Osteoblast (primary cell): ENCODE measurements around the gene ADAMTS10. TPM values are rescaled to one million over a fixed set of nuclear protein-coding genes. Genes with fewer than 3 reads are reported as not detected.
"Not testable (repeated sequence)": the region's sequence is repeated elsewhere in the genome, so short reads cannot be mapped to it uniquely, and the experiment has no call there.

ENCODE experiments used
- DNase-seq: peaks from one replicate; pipeline ENCODE4 v3.0.0; 2011; ENCODE audit warnings: low spot score, mixed read lengths; ENCODE audit not compliant: insufficient read length; ENCODE audit errors: missing footprints
- H2AFZ ChIP-seq: 2 replicates; pipeline ENCODE4 v1.6.0; 2011; ENCODE audit warnings: mild to moderate bottlenecking, low read length
- H3K27ac ChIP-seq: 2 replicates; pipeline ENCODE4 v1.5.1; 2011; ENCODE audit warnings: mild to moderate bottlenecking, low read depth, low read length, moderate library complexity
- H3K27me3 ChIP-seq: 2 replicates; pipeline ENCODE4 v1.6.0; 2012; ENCODE audit warnings: mild to moderate bottlenecking, control low read depth, inconsistent platforms, low read length, moderate library complexity; ENCODE audit not compliant: insufficient read depth
- H3K36me3 ChIP-seq: 2 replicates; pipeline ENCODE4 v1.5.1; 2011; ENCODE audit warnings: mild to moderate bottlenecking, low read length, control low read depth, moderate library complexity; ENCODE audit not compliant: insufficient read depth
- H3K4me1 ChIP-seq: 2 replicates; pipeline ENCODE4 v1.5.1; 2011; ENCODE audit warnings: mild to moderate bottlenecking, low read length, control low read depth, moderate library complexity; ENCODE audit not compliant: insufficient read depth
- H3K4me2 ChIP-seq: 2 replicates; pipeline ENCODE4 v1.6.0; 2011; ENCODE audit warnings: mild to moderate bottlenecking, low read length; ENCODE audit not compliant: insufficient read depth
- H3K4me3 ChIP-seq: fragments of 200-600 bp; sonication (generic); 3 replicates; pipeline ENCODE4 v1.5.1; 2012; ENCODE audit warnings: mild to moderate bottlenecking, low read length, inconsistent platforms; ENCODE audit not compliant: insufficient read depth
- H3K79me2 ChIP-seq: 2 replicates; pipeline ENCODE4 v1.6.0; 2012; ENCODE audit warnings: mild to moderate bottlenecking, low read length, control low read depth, inconsistent platforms; ENCODE audit not compliant: insufficient read depth
- H3K9me3 ChIP-seq: 2 replicates; pipeline ENCODE4 v1.5.1; 2011; ENCODE audit warnings: low read depth, low read length, control low read depth
- H4K20me1 ChIP-seq: 2 replicates; pipeline ENCODE4 v1.6.0; 2012; ENCODE audit warnings: mild to moderate bottlenecking, low read length, control low read depth; ENCODE audit not compliant: insufficient read depth
- total RNA-seq: library from RNA; depleted of rRNA; stranded (reverse); fragments of >200 nt; gene quantifications from 2 replicates; pipeline ENCODE4 v1.2.3, GENCODE V29; 2012
- TF ChIP-seq, protein P1 (sequence below): IDR thresholded peaks from 2 replicates; pipeline ENCODE4 v1.5.1; 2011; ENCODE audit warnings: mild to moderate bottlenecking, low read depth, low read length, moderate library complexity; ENCODE audit errors: extremely low read depth

ADAMTS10 gene
- total RNA-seq, 1 donor = 49.6 TPM

DNA sequence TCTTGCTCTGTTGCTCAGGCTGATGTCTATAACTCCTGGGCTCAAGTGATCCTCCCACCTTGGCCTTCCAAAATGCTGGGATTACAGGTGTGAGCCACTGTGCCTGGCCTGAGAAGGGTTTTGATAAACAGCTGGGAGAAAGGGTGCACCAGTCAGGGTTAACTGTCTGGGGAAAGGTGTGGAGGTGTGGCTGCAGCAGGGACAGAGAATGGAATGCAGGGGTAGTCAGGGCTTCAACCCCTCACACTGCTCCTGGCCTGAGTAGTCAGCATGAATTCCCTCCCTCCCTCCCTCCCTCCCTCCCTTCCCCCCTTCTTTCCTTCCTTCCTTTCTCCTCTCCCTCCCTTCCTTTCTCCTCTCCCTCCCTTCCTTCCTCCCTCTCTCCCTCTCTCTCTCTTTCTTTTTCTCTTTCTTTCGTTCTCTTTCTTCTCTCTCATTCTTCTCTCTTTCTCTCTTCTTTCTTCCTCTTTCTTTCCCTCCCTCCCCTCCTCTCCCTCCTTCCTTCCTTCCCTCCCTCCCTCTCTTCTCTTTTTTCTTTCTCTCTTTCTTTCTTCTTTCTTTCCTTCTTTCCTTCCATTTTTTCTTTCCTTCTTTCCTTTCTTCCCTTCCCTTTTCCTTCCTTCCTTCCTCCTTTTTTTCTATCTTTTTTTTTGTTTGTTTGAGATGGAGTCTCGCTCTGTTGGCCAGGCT, 49.3 kb downstream of the ADAMTS10 start:
- Histone ChIP-seq H3K27me3 (no peaks in the 10 kb centered on the region), H3K4me1 (no peaks in the 10 kb centered on the region), H3K4me3 (no peak overlapping the region), H3K4me2 (no peak overlapping the region), H3K27ac (no peak overlapping the region), H3K36me3 (no peaks in the 10 kb centered on the region), H3K79me2 (no peaks in the 10 kb centered on the region), H2AFZ (no peak overlapping the region), H4K20me1 (no peaks in the 10 kb centered on the region), H3K9me3 (no peaks in the 10 kb centered on the region)
- DNase-seq = no peak
- TF ChIP-seq, protein P1, sequence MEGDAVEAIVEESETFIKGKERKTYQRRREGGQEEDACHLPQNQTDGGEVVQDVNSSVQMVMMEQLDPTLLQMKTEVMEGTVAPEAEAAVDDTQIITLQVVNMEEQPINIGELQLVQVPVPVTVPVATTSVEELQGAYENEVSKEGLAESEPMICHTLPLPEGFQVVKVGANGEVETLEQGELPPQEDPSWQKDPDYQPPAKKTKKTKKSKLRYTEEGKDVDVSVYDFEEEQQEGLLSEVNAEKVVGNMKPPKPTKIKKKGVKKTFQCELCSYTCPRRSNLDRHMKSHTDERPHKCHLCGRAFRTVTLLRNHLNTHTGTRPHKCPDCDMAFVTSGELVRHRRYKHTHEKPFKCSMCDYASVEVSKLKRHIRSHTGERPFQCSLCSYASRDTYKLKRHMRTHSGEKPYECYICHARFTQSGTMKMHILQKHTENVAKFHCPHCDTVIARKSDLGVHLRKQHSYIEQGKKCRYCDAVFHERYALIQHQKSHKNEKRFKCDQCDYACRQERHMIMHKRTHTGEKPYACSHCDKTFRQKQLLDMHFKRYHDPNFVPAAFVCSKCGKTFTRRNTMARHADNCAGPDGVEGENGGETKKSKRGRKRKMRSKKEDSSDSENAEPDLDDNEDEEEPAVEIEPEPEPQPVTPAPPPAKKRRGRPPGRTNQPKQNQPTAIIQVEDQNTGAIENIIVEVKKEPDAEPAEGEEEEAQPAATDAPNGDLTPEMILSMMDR = no peak

DNA sequence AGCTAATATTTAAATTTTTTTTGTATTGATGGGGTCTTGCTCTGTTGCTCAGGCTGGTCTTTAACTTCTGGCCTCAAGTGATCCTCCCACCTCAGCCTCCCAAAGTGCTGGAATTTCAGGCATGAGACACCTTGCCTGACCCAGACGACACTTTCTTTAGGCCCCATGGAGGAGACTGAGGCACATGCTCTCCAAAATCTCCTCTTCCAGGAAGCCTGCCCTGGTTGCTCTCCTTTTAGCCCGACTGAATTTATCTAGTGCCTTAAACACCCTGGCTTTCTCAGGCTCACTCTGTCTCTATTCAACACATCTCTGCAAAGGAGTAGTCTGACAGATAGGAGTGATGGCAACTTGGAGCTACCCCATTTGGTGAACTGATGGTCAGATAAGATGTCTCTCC, 52.2 kb downstream of the ADAMTS10 start:
- Histone ChIP-seq H3K4me1 (no peaks in the 10 kb centered on the region), H3K4me2 (no peak overlapping the region), H3K36me3 (no peaks in the 10 kb centered on the region), H2AFZ (no peak overlapping the region), H4K20me1 (no peaks in the 10 kb centered on the region), H3K27me3 (no peaks in the 10 kb centered on the region), H3K79me2 (no peaks in the 10 kb centered on the region), H3K9me3 (no peaks in the 10 kb centered on the region), H3K4me3 (no peak overlapping the region), H3K27ac (no peak overlapping the region)
- TF ChIP-seq, protein P1 = no peak
- DNase-seq = no peak

DNA sequence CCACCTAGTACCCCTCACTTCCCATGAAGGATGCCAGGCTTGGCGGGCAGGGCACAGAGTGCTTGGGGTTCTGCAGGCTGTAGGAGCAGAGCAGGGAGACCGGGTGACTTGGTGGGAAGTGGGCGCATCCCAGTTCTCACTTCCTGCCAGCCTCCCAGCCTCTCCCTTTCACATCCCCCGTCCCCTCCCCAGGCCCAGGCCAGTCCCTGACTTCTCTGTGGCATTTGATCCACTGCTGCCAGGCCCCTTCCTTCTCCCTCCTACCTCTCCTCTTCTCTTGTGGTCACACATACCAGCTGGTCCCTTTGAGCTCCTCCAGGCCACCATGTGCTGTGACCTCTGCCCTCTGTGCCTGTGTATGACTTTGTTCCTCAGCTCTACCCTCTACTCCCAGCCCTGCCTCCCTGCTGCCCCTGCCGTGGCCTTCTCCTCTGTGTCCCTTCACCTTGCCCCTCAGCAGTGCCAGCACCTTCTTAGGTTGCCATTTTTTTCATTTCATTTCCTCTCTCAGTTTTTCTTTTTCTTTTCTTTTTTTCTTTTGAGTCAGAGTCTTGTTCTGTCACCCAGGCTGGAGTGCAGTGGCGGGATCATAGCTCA, 52.8 kb downstream of the ADAMTS10 start:
- Histone ChIP-seq H2AFZ (no peak overlapping the region), H3K4me3 (no peak overlapping the region), H3K4me2 (no peak overlapping the region), H3K27me3 (no peaks in the 10 kb centered on the region), H3K27ac (no peak overlapping the region), H3K36me3 (no peaks in the 10 kb centered on the region), H4K20me1 (no peaks in the 10 kb centered on the region), H3K79me2 (no peaks in the 10 kb centered on the region), H3K9me3 (no peaks in the 10 kb centered on the region), H3K4me1 (no peaks in the 10 kb centered on the region)
- TF ChIP-seq, protein P1 = no peak
- DNase-seq = peak; percentile 65

DNA sequence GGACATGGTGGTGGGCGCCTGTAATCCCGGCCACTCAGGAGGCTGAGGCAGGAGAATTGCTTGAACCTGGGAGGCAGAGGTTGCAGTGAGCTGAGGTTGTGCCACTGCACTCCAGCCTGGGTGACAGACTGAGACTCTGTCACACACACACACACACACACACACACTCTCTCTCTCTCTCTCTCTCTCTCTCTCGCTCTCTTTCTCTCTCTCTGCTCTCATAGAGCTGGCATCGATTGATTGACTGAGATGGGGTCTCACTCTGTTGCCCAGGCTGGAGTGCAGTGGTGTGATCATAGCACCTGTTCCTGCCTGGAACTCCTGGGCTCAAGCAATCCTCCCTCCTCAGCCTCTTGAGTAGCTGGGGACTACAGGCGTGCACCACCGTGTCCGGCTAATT, 56.8 kb downstream of the ADAMTS10 start:
- not testable (repeated sequence) for H3K9me3 ChIP-seq, H3K27me3 ChIP-seq, H3K27ac ChIP-seq, DNase-seq, H3K4me1 ChIP-seq, H3K4me2 ChIP-seq, H3K36me3 ChIP-seq, H3K4me3 ChIP-seq, H4K20me1 ChIP-seq, H3K79me2 ChIP-seq, H2AFZ ChIP-seq
